WTC11 (cell line): ENCODE data around the gene COG2. TPM values are rescaled to one million over a fixed set of nuclear protein-coding genes. Genes with fewer than 3 reads are reported as not detected.

Experiments used
- ATAC-seq: fragments of 200-7000 bp; cut with Tn5 transposase; 2 replicates; pipeline ENCODE4 v1.10.0; 2021; ENCODE audit warnings: mild to moderate bottlenecking, moderate library complexity
- CTCF ChIA-PET: fragments of 300-600 bp; sonication (Branson Sonifier 250); formaldehyde crosslinking; loops from one replicate; lab custom pipeline; 2021; ENCODE audit warnings: antibody characterized with exemption; lab: Charles Lee
- POLR2A ChIA-PET: fragments of 350-600 bp; sonication (Branson Sonifier 250); formaldehyde crosslinking; loops from one replicate; lab custom pipeline; 2021; ENCODE audit warnings: antibody characterized with exemption; lab: Charles Lee
- DNase-seq: peaks from one replicate; pipeline ENCODE4 v3.0.0; 2021; ENCODE audit warnings: low spot score
- H3K27ac Mint-ChIP-seq: 2 replicates; pipeline ENCODE4 v1.8.0; 2021; ENCODE audit warnings: mixed read lengths
- H3K27me3 Mint-ChIP-seq: 2 replicates; pipeline ENCODE4 v1.8.0; 2021; ENCODE audit warnings: low read depth, mild to moderate bottlenecking, moderate library complexity, mixed read lengths
- H3K36me3 Mint-ChIP-seq: 2 replicates; pipeline ENCODE4 v1.8.0; 2021; ENCODE audit warnings: mixed read lengths
- H3K4me1 Mint-ChIP-seq: 2 replicates; pipeline ENCODE4 v1.8.0; 2022; ENCODE audit warnings: mixed read lengths
- H3K4me3 Mint-ChIP-seq: 2 replicates; pipeline ENCODE4 v1.8.0; 2021; ENCODE audit warnings: mild to moderate bottlenecking, moderate library complexity, mixed read lengths
- H3K9me3 Mint-ChIP-seq: 2 replicates; pipeline ENCODE4 v1.8.0; 2021; ENCODE audit warnings: mixed read lengths
- ATF1 ChIP-seq: sonication (generic); formaldehyde crosslinking; IDR thresholded peaks from 2 replicates; pipeline ENCODE4 v1.8.1; 2023; ENCODE audit warnings: mild to moderate bottlenecking, moderate library complexity, missing genetic modification reagents
- ATF2 ChIP-seq: sonication (generic); formaldehyde crosslinking; IDR thresholded peaks from 2 replicates; pipeline ENCODE4 v1.8.1; 2022; ENCODE audit warnings: low read depth, missing genetic modification reagents, borderline replicate concordance
- ELF4 ChIP-seq: sonication (generic); formaldehyde crosslinking; IDR thresholded peaks from 2 replicates; pipeline ENCODE4 v1.8.1; 2022; ENCODE audit warnings: low read depth, mild to moderate bottlenecking, moderate library complexity, missing genetic modification reagents
- ETV6 ChIP-seq: sonication (generic); formaldehyde crosslinking; IDR thresholded peaks from 2 replicates; pipeline ENCODE4 v1.8.1; 2022; ENCODE audit warnings: mild to moderate bottlenecking, missing genetic modification reagents
- FOXJ3 ChIP-seq: sonication (generic); formaldehyde crosslinking; IDR thresholded peaks from 2 replicates; pipeline ENCODE4 v1.9.0; 2021; ENCODE audit warnings: missing genetic modification reagents, mild to moderate bottlenecking, borderline replicate concordance
- GABPB1 ChIP-seq: sonication (generic); formaldehyde crosslinking; IDR thresholded peaks from 2 replicates; pipeline ENCODE4 v1.8.1; 2023; ENCODE audit warnings: mild to moderate bottlenecking, missing genetic modification reagents
- IRF1 ChIP-seq: sonication (generic); formaldehyde crosslinking; IDR thresholded peaks from 2 replicates; pipeline ENCODE4 v1.8.0; 2023; ENCODE audit warnings: missing genetic modification reagents
- KAT7 ChIP-seq: sonication (generic); formaldehyde crosslinking; IDR thresholded peaks from 2 replicates; pipeline ENCODE4 v1.8.1; 2023; ENCODE audit warnings: missing genetic modification reagents, mild to moderate bottlenecking, borderline replicate concordance
- NR3C1 ChIP-seq: sonication (generic); formaldehyde crosslinking; conservative IDR thresholded peaks from 2 replicates; pipeline ENCODE4 v1.8.1; 2023; ENCODE audit warnings: low read depth, mild to moderate bottlenecking, missing genetic modification reagents
- RORB ChIP-seq: fragments of 250-450 bp; sonication (Bioruptor Pico); IDR thresholded peaks from 2 replicates; pipeline ENCODE4 v1.9.0; 2021; ENCODE audit warnings: mild to moderate bottlenecking
- TEAD4 ChIP-seq: sonication (generic); formaldehyde crosslinking; IDR thresholded peaks from 2 replicates; pipeline ENCODE4 v1.8.0; 2022; ENCODE audit warnings: mild to moderate bottlenecking, missing genetic modification reagents
- ZMAT4 ChIP-seq: fragments of 250-450 bp; sonication (Bioruptor Pico); IDR thresholded peaks from 2 replicates; pipeline ENCODE4 v1.9.0; 2021; ENCODE audit warnings: mild to moderate bottlenecking
- ZNF121 ChIP-seq: sonication (generic); formaldehyde crosslinking; IDR thresholded peaks from 2 replicates; pipeline ENCODE4 v1.8.0; 2023; ENCODE audit warnings: missing genetic modification reagents
- ZNF138 ChIP-seq: sonication (generic); formaldehyde crosslinking; conservative IDR thresholded peaks from 2 replicates; pipeline ENCODE4 v1.8.1; 2022; ENCODE audit warnings: mild to moderate bottlenecking, moderate library complexity, missing genetic modification reagents
- ZNF281 ChIP-seq: sonication (generic); formaldehyde crosslinking; IDR thresholded peaks from 2 replicates; pipeline ENCODE4 v1.8.0; 2023; ENCODE audit warnings: mild to moderate bottlenecking, missing genetic modification reagents
- ZNF425 ChIP-seq: fragments of 250-450 bp; sonication (Bioruptor Pico); conservative IDR thresholded peaks from 2 replicates; pipeline ENCODE4 v1.9.0; 2021; ENCODE audit warnings: mild to moderate bottlenecking
- total RNA-seq: library from RNA; stranded (reverse); gene quantifications from 3 replicates; pipeline ENCODE4 v1.2.3, GENCODE V29; 2021
- TF ChIP-seq, protein P1 (sequence below): fragments of 250-450 bp; sonication (Bioruptor Pico); IDR thresholded peaks from 2 replicates; pipeline ENCODE4 v1.9.0; 2021; ENCODE audit warnings: mild to moderate bottlenecking, borderline replicate concordance

The COG2 gene
- total RNA-seq, 1 experiment from 2014 or later, result 30.9 TPM

GRCh38 chr1:230682274-230682673 lies 40.0 kb downstream of the COG2 start (continued):
- TF ChIP-seq KAT7 (CRISPR knock-in tag), result no peak
- no peak for TF ChIP-seq ZMAT4 (CRISPR knock-in tag)
- TF ChIP-seq ZNF425, result no peak
- no peak for TF ChIP-seq ETV6
- TF ChIP-seq, protein P1, sequence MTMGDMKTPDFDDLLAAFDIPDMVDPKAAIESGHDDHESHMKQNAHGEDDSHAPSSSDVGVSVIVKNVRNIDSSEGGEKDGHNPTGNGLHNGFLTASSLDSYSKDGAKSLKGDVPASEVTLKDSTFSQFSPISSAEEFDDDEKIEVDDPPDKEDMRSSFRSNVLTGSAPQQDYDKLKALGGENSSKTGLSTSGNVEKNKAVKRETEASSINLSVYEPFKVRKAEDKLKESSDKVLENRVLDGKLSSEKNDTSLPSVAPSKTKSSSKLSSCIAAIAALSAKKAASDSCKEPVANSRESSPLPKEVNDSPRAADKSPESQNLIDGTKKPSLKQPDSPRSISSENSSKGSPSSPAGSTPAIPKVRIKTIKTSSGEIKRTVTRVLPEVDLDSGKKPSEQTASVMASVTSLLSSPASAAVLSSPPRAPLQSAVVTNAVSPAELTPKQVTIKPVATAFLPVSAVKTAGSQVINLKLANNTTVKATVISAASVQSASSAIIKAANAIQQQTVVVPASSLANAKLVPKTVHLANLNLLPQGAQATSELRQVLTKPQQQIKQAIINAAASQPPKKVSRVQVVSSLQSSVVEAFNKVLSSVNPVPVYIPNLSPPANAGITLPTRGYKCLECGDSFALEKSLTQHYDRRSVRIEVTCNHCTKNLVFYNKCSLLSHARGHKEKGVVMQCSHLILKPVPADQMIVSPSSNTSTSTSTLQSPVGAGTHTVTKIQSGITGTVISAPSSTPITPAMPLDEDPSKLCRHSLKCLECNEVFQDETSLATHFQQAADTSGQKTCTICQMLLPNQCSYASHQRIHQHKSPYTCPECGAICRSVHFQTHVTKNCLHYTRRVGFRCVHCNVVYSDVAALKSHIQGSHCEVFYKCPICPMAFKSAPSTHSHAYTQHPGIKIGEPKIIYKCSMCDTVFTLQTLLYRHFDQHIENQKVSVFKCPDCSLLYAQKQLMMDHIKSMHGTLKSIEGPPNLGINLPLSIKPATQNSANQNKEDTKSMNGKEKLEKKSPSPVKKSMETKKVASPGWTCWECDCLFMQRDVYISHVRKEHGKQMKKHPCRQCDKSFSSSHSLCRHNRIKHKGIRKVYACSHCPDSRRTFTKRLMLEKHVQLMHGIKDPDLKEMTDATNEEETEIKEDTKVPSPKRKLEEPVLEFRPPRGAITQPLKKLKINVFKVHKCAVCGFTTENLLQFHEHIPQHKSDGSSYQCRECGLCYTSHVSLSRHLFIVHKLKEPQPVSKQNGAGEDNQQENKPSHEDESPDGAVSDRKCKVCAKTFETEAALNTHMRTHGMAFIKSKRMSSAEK (CRISPR knock-in tag), result no peak

DNA sequence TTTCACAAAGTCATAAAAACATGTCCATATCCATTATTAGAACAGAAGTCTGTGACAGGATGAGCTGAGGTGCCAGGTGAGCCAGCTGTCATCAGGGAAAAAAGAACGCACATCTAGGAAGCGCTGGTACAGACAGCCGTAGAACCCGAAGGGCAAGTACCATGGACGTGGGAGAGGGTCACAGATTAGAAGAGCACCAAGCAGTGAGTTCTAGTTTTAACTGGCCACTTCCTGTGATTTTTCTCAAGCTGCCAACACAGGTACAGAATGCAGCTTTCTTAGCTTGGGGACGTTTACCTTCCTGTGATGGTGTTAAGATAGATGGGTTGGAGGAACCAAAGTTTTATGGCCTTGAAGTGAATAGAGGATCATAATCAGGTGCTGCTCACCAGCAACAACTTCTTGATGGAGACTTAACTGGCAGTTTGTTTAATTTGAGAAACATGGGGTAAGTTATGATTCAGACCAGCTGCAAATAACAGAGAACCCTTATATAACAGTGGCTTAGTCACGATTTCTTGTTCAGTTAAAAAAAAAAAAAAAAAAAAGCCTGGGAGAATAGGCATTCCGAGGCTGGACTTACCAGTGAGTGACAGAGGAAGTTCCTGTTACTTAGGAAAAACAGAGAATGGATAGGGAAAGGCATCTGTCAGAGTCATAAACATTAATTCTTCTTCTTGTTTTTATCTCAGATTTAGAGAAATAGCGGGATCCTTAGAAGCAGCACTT lies 40.8 kb downstream of the COG2 start:
- Mint-ChIP-seq H3K27me3 (no peaks in the 10 kb centered on the region), H3K4me3 (no peak overlapping the region), H3K9me3 (no peaks in the 10 kb centered on the region), H3K36me3 (peaks cover 62% of the 10 kb centered on the region), H3K4me1 (no peaks in the 10 kb centered on the region), H3K27ac (no peak overlapping the region)
- POLR2A ChIA-PET, result no interaction called here
- TF ChIP-seq ZNF281 (CRISPR knock-in tag), result no peak
- CTCF ChIA-PET, result interaction anchor here (1.5 kb wide), 1 partner anchor 15 kb away, joined by 3 read pairs; no protein-coding TSS in a partner anchor
- ATAC-seq (no peak), DNase-seq (no peak)

DNA sequence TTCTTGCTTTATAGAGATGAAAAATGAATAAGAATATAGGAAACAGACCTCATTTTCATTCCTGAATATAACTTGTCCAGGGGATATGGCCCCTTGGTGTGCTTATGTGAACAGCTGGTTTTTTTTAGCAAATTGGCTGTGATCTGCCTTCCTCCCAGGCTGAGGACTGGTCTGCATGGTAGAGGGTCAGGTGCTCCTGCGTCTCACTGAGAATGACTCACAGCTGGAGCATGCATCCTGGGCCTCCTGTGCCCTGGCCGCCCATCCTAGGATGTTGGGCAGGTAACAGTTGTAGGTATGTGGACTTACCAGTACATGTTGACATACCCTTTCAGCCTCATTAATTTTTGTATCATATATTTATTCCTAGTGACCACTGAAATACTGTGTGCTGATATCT lies 41.9 kb downstream of the COG2 start:
- H3K27me3 Mint-ChIP-seq, result no peaks in the 10 kb centered on the region
- CTCF ChIA-PET, result no interaction called here
- no peaks in the 10 kb centered on the region for H3K9me3 Mint-ChIP-seq
- DNase-seq (no peak), ATAC-seq (no peak)
- H3K27ac Mint-ChIP-seq, result no peak overlapping the region
- no peaks in the 10 kb centered on the region for H3K4me1 Mint-ChIP-seq
- H3K36me3 Mint-ChIP-seq, result peaks cover 59% of the 10 kb centered on the region
- POLR2A ChIA-PET, result no interaction called here
- H3K4me3 Mint-ChIP-seq, result no peak overlapping the region
- no peak for TF ChIP-seq IRF1 (CRISPR knock-in tag)
- TF ChIP-seq GABPB1, result no peak
- no peak for TF ChIP-seq ZNF425
- TF ChIP-seq TEAD4, result no peak
- no peak for TF ChIP-seq ZNF121 (CRISPR knock-in tag)
- TF ChIP-seq RORB (CRISPR knock-in tag), result no peak
- no peak for TF ChIP-seq ELF4
- TF ChIP-seq ATF1 (CRISPR knock-in tag), result no peak
- TF ChIP-seq ATF2 (CRISPR knock-in tag), result no peak
- TF ChIP-seq ZNF138, result no peak
- TF ChIP-seq NR3C1 (CRISPR knock-in tag), result no peak
- TF ChIP-seq FOXJ3 (CRISPR knock-in tag), result no peak
